ENCODE results near the gene GATAD2A.

Gene GATAD2A

GRCh38 chr19:19421299-19421696 lies 15.8 kb downstream of the GATAD2A start:
- DNase-seq (ENCODE audit: low read depth in 2 of 2), result no peak

GRCh38 chr19:19422156-19422555 lies 16.7 kb downstream of the GATAD2A start:
- DNase-seq (ENCODE audit: low read depth in 2 of 2), result no peak

GRCh38 chr19:19423322-19423721 lies 17.8 kb downstream of the GATAD2A start:
- DNase-seq (ENCODE audit: low read depth in 2 of 2), result no peak

GRCh38 chr19:19425170-19425875 lies 19.8 kb downstream of the GATAD2A start:
- no peak for DNase-seq (ENCODE audit: low read depth in 2 of 2)

- no peak for DNase-seq (ENCODE audit: low read depth in 2 of 2)
These were observed 20.7 kb downstream of the GATAD2A start for GRCh38 chr19:19426216-19426615.

- DNase-seq (ENCODE audit: low read depth in 2 of 2), result no peak
These were observed 21.3 kb downstream of the GATAD2A start for GRCh38 chr19:19426799-19427198.

- DNase-seq (ENCODE audit: low read depth in 2 of 2), result no peak
These were observed 21.8 kb downstream of the GATAD2A start for GRCh38 chr19:19427302-19427701.

- no peak for DNase-seq (ENCODE audit: low read depth in 2 of 2)
These were observed 22.5 kb downstream of the GATAD2A start for GRCh38 chr19:19427944-19428343.

GRCh38 chr19:19428746-19429145 lies 23.3 kb downstream of the GATAD2A start:
- DNase-seq (ENCODE audit: low read depth in 2 of 2), result no peak

GRCh38 chr19:19429361-19429760 lies 23.9 kb downstream of the GATAD2A start:
- no peak for DNase-seq (ENCODE audit: low read depth in 2 of 2)

- DNase-seq (ENCODE audit: low read depth in 2 of 2), result no peak
These were observed 27.3 kb downstream of the GATAD2A start for GRCh38 chr19:19432732-19433131.

GRCh38 chr19:19433666-19434213 lies 28.3 kb downstream of the GATAD2A start:
- DNase-seq (ENCODE audit: low read depth in 2 of 2), result no peak

- DNase-seq (ENCODE audit: low read depth in 2 of 2), result no peak
These were observed 29.1 kb downstream of the GATAD2A start for GRCh38 chr19:19434483-19435045.

GRCh38 chr19:19436137-19436691 lies 30.7 kb downstream of the GATAD2A start:
- no peak for DNase-seq (ENCODE audit: low read depth in 2 of 2)

GRCh38 chr19:19438366-19439175 lies 33.1 kb downstream of the GATAD2A start:
- DNase-seq (ENCODE audit: low read depth in 2 of 2), result no peak

GRCh38 chr19:19439176-19439482 lies 33.7 kb downstream of the GATAD2A start:
- no peak for DNase-seq (ENCODE audit: low read depth in 2 of 2)

GRCh38 chr19:19443283-19443682 lies 37.8 kb downstream of the GATAD2A start:
- DNase-seq (ENCODE audit: low read depth in 2 of 2), result no peak

- DNase-seq (ENCODE audit: low read depth in 2 of 2), result no peak
These were observed 38.6 kb downstream of the GATAD2A start for GRCh38 chr19:19443902-19444680.

- no peak for DNase-seq (ENCODE audit: low read depth in 2 of 2)
These were observed 39.2 kb downstream of the GATAD2A start for GRCh38 chr19:19444681-19445155.

- DNase-seq (ENCODE audit: low read depth in 2 of 2), result no peak
These were observed 39.8 kb downstream of the GATAD2A start for GRCh38 chr19:19445288-19445687.

- no peak for DNase-seq (ENCODE audit: low read depth in 2 of 2)
These were observed 40.5 kb downstream of the GATAD2A start for GRCh38 chr19:19445911-19446361.
